HG03571 (cell line): ENCODE measurements around the gene STXBP2.
A peak's percentile ranks its signal among the peaks of the same experiment; 100 is the strongest.

ENCODE experiments used
- ATAC-seq: cut with Tn5 transposase; IDR thresholded peaks from one replicate; pipeline ENCODE4 v1.9.1; 2021; ENCODE audit not compliant: unreplicated experiment

STXBP2 gene

GRCh38 chr19:7612282-7613274 is 24.3 kb upstream of the STXBP2 start:
- ATAC-seq: no peak

DNA sequence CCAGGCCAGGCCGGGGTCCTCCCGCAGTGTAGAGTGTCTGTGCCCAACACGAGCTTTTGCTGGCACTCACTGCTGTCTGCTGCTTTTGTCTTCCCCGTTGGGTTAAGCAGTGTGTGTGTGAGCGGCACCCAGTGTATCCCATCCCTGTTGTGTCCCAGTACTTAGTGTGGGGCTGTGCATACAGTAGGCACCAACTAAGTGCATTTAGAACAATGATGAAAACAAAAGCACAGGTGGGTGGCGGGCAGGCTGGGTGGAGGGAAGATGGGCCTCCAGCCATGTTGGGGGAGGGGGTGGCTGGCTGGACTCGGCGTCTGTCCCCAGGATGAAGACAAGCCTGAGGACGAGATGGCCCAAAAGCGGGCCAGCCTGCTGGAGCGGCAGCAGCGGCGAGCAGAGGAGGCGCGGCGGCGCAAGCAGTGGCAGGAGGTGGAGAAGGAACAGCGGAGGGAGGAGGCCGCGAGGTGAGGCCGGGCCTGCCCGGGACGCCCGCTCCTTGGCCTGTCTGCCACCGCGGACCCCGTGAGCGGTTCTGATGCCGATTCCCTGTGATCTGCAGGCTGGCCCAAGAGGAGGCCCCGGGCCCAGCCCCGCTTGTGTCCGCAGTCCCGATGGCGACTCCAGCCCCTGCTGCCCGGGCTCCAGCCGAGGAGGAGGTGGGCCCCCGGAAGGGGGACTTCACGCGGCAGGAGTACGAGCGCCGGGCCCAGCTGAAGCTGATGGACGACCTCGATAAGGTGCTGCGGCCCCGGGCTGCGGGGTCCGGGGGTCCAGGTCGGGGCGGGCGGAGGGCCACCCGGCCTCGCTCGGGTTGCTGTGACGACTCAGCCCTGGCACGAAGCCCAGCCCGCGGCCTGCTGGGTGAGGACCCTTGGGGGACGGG is 21.8 kb upstream of the STXBP2 start:
- no peak for ATAC-seq

DNA sequence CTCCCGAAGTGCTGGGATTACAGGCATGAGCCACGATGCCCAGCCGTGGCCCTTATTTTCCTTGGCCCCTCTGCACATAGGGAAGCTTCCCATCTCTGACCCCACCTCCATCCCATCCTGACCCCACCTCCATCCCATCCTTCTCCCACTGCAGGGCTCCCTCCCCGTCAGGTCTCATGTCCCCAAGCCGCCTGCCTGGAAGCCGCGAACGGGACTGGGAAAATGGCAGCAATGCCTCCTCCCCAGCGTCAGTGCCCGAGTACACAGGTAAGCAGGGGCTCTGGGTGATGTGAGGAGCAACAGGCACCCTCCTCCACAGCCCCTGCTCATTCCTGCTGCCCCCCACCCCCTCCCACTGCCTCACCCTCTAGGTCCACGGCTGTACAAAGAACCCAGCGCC is 19.7 kb upstream of the STXBP2 start:
- ATAC-seq: no peak

DNA sequence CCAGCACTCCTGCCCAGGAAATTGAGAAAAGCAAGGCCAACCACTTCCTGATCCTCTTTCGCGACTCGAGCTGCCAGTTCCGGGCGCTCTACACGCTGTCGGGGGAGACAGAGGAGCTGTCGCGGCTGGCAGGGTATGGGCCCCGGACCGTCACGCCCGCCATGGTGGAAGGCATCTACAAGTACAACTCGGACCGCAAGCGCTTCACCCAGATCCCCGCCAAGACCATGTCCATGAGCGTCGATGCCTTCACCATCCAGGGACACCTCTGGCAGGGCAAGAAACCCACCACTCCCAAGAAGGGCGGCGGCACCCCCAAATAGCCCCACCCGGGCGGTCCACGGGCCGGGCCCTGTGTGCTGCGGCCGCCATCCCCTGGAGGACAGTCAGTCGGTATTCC is 19.2 kb upstream of the STXBP2 start:
- no peak for ATAC-seq

DNA sequence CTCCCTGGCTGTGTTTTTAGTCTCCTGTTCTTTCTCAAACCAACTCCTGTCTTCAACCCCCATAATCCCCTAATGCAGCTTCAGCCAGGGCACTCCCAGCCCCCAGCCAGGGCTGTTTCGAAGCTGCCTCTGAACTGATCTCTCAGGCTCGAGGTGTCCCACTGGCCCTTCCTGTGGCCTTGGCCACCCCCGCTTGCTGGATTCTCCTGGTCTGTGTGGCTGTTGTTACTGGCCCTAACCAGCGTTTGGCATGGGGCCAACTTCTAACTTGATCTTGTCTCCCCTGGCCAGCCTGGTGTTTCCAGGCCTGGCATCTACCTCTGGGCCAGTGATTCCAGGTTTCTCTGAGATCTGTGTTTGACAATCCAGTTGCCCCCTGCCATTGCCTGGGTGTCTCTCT is 18.6 kb upstream of the STXBP2 start:
- no peak for ATAC-seq

DNA sequence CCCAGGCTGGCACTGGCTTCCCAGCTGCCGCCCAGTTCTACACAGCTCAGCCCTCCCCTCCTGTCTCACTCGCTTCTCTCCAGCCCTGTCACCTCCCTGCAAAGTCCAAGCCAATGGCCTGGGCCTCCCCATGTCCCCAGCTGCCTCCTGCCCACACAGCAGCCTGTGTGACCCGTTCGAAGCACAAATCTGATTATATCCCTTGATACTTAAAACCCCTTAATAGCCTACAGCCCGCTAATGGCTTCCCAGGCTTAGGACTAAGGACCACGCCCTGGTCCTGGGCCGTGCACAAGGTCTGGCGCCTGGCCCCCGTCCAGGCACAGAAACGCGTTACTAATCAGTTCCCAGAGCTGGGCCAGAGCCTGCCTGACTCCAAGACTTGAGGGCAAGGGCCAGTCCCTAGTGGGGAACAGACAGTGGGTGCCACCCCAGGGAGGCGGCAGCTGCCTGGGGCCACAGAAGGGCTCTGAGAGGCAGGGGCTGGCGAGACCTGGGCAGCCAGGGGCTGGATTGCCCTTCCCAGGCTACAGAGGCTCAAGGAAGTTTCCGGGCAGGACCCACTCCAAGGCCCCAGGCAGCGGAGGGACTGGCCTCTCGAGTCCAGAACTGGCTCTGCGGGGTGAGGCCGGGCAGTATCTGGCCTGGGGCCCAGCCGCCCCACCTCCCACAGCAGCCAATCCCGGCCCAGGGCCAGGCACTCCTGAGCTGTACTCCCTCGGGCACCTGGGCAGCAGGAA is 18.0 kb upstream of the STXBP2 start:
- ATAC-seq: no peak

DNA sequence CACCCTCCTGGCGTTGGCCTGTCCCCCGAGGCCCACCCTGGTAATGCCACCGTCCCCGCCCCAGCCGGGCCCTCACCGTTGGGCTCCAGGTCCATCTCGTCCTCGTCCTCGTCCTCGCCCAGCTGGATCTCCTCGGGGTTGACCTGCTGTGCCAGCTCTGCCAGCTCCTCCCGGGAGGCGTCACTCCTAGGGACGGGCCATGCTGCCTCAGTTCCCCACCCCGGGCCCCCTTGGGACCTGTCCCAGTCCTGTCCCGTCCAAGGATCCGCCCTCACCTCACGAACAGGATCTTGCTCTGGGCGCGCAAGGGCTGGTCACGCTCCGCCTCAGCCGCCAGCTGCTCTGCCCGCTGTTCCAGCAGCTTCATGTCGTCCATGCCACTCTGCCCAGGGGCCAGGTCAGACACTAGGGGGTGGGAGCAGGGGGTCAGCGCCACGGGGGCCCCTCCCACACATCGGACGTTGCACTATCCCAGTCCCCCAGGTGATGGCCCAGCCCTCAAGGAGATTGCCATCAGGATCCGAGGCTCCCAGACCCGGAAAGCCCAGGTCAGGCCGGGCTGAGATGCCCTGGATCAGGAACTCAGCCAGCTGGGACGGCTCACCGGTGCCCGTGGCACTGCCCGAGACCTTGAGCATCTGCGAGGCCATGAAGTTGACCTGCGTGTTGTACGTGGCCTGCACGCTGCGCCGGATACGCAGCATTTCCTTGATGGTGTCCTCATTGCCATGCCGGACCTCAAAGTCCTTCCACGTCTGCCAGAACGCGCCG is 17.1 kb upstream of the STXBP2 start:
- no peak for ATAC-seq

DNA sequence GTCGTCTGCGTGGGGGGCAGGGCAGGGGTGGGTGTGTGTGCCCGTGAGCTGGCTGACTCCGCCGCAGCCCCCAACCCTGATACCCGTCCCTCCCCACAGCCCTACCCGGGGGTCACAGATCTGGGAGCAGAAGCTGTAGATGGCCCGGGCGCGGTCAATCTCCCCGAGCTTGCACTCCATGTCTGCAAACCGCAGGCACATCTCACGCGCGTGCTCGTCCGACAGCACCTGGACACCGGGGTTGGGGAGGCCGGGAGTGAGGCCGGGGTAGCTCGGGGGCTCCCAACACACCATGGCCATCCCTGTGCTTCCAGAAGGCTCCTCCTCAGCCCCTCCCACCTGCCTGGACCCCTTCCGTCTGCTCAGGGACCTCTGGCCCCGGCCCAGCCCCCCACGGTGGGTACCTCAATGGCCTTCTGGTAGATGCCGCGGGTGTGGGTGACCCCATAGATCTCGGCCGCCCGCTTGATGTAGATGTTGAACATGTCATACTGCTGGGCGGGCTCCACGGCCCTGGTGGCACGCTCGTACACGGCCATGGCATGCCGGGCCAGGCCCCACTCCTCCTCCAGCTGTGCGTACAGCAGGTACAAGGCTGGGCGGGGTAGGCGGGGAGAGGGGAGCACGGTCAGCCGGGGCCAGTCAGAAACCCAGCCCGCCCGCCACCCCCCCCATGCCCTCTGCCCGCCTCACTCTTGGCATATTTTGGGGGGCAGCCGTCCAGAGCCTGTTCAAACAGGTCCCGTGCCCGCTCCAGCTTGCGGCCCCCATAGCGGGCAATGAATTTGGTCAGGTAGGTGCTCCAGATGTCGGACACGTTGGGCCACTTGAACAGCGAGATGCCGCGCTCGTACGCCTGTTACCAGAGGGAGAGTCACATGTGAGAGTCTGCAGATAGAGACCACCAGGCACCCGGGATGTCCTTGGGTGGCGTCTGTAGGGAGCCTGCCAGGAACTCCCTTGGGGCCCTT is 16.2 kb upstream of the STXBP2 start:
- no peak for ATAC-seq

GRCh38 chr19:7622933-7623685 is 13.8 kb upstream of the STXBP2 start:
- no peak for ATAC-seq

DNA sequence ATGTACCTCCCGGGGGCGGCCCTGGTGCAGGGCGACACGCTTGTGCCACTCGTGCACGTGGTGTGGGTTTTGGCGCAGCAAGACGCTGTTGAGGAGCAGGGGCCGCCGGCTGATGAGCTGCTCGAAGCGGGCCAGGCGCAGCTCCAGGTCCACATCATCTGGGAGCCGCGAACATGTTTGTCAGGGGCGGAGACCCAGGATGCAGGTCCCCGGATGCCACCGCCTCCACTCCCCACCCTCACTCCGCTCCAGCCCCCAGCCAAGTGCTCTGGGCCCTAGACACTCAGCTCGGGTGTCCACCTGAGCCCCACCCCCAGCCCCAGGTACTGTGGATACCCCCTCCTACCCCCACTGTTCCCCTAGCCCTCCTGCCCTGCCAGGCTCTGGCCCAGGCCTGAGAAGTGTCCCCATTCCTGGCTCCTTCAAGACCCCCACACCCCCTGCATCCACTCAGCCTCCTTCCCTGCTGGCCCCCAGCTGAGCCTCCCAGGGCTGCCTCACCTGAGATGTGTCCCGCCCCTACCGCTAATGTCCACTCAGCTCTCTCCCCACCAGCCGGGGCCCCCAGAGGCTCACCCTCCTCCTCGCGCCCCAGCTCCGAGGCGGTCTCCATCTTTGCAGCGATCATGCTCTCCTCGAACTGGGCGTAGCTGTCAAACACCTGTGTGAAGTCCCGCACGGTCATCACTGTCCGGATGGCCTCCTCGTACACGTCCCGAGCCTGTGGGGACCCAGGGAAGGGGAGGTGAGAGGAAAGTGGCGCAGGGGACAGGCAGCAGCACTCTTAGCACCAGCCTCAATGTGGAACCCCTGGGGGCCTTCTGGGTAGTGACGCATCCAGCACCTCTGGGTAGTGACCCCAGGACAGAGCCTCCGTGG is 12.9 kb upstream of the STXBP2 start:
- no peak for ATAC-seq

DNA sequence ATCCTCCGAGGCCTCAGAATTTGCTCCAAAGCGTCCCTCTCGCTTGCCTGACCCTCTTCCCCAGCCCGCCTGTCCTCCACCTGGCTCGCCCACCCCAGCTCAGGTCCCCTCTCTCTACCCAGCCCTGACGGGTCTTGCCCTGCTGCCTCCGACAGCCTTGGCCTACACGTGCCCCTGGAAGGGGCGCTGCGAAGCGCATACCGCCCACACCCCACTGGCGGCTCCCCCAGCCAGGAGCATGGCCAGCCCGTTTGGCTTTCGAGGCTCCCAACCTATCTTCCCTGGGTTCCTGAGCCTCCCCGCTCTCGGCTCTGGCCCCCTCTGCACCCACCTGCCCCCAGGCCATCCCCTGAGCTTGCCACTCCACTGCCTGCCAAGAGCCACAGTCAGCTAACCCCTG is 12.1 kb upstream of the STXBP2 start:
- no peak for ATAC-seq

DNA sequence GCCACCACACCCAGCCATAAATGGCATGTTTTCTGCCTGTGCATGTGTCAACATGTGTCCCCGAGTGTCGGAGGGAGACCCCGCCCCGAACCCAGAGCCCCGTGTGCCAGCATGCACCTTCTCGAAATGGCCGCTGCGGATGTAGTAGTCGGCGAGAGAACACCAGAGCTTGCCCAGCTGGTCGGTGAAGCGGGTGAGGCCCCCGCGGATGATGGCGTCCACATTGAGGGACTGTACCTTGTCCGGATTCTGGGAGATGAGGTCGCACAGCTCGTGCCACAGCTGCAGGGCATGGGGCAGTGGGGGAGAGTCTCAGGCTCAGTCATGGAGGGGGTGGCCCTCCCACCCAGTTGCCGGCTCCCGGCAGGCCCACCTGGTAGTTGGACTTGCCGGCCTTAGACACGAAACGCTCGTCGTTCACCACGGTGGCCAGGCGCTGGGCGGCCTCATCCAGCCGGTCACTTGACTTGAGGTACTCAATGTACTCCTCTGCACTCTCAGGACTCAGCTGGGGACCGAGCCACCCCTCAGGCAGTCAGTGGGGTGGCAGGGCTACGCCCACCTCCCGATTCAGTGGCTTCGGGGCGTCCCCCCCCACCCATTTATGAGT is 11.0 kb upstream of the STXBP2 start:
- no peak for ATAC-seq

- ATAC-seq: no peak
Measured at GRCh38 chr19:7627166-7627565, 9.7 kb upstream of the STXBP2 start.

DNA sequence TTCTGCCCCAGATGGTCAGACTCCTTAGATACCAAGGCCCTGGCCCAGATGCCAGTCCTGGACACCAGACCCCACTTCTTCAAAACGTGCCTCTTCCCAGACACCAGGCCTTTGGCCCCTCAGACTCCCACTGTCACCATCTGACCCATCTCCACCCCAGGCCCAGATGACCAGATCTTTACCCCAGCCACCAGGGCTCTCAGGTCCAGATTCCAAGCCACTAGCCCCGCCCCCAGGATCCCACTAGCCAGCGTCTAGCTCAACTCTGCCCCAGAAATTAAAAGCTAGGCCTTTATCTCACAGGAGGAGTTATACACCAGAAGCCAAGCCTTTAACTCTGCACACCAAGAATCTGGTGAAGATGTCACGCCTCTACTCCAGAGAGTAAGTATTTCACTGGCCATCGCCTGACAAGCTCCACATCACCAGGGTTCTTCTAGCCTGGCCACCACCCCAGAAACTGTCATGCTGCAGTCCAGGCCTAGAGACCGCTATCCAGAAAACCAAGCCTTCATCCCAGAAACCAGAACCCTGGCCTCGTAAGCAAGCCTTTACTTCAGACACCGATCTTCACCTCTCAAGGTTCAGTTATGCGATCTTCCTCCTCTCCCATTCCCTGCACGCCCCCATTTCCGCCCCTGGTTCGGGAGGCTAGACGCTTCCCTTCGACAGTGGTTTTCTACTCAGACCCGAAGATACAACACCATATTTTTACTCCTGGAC is 8.2 kb upstream of the STXBP2 start:
- ATAC-seq: no peak

DNA sequence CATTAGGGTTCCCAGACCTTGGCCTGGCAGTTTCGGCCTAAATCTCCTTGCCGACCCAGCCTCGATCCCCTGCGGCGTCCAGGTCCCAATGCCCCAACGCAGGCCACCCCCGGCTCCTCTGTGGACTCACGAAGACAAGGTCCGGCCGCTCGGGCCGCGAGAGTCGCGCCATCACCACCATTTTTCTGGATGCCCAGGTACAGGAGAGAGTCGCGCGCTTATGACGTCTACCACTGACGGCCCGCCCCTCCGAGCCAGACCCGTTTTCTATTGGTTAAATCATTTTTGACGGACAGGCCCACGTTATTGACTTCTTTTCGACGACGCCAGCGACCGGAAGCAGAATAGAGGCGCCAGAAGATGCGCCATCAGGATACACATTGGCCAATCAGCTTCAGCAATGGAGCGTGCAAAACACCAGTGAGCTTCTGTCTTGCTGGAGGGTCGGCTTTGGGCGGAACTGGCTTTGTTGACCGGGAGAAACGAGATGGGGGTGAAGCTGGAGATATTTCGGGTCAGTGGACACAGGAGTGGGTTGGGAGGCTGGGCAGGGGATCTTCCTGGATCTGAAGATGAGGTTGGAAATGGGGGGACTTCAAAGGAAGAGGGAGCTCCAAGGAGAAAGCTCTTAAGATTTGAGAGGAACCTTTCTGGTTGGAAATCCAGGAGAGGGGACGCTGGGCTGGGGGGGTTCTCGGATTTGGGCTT is 7.4 kb upstream of the STXBP2 start, which contains the start of the genes PET100 and XAB2:
PET100 (plus strand) TSS at position 447 of the 708 bp plus-strand sequence; CDS start at position 488, 41 bp downstream.
XAB2 (minus strand) TSS at position 199 of the 708 bp plus-strand sequence; CDS start at position 181, 18 bp downstream.
- ATAC-seq: peak; percentile 89

DNA sequence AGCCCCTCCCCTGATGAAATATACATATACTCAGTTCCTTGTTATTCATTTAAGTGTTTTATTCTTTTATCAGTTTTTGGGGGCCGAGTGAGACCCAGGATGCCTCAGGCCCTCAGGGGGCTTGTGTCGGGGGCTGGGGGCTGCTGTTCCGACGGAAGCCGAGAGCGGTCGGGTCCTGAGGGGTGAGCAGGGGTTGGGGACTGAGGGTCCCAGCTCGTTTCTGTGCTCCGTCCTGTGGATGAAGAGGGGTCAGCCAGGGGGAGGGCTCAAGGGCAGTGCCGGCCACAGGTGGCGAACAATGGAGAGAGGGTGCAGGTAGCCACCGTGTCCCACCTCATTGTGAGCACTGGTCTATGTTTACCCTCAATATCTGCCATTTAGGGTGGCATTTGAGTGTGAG is 5.3 kb upstream of the STXBP2 start:
- ATAC-seq: no peak
